MM.1S (cell line): Measurements from ENCODE around the gene COPZ1.

Experiments
- DNase-seq: peaks from one replicate; pipeline ENCODE4 v3.0.0-alpha.2; 2015
- H2AFZ ChIP-seq: fragments of 300-600 bp; sonication (generic); 2 replicates; pipeline ENCODE4 v1.6.0; 2016; ENCODE audit warnings: antibody characterized with exemption, low read length
- H3F3A ChIP-seq: fragments of 300-600 bp; sonication (generic); 2 replicates; pipeline ENCODE4 v1.6.1; 2016; ENCODE audit warnings: mild to moderate bottlenecking, antibody characterized with exemption, low read length, moderate library complexity, mixed read lengths; ENCODE audit not compliant: insufficient read depth
- H3K27ac ChIP-seq: fragments of 300-600 bp; sonication (generic); 2 replicates; pipeline ENCODE4 v1.5.1; 2016; ENCODE audit warnings: mild to moderate bottlenecking, low read length
- H3K27me3 ChIP-seq: fragments of 300-600 bp; sonication (generic); replicated peaks from 2 replicates; pipeline ENCODE4 v1.6.0; 2016; ENCODE audit warnings: low read length; ENCODE audit not compliant: insufficient read depth
- H3K36me3 ChIP-seq: fragments of 300-600 bp; sonication (generic); replicated peaks from 2 replicates; pipeline ENCODE4 v1.6.1; 2016; ENCODE audit warnings: mild to moderate bottlenecking, low read length, mixed read lengths; ENCODE audit not compliant: insufficient read depth
- H3K4me1 ChIP-seq: fragments of 300-600 bp; sonication (generic); 2 replicates; pipeline ENCODE4 v1.6.1; 2016; ENCODE audit warnings: low read length, mixed read lengths
- H3K4me2 ChIP-seq: fragments of 300-600 bp; sonication (generic); 2 replicates; pipeline ENCODE4 v1.6.0; 2016; ENCODE audit warnings: low read depth, low read length
- H3K4me3 ChIP-seq: fragments of 300-600 bp; sonication (generic); 2 replicates; pipeline ENCODE4 v1.5.1; 2016; ENCODE audit warnings: low read length, mixed read lengths
- H3K79me2 ChIP-seq: fragments of 300-600 bp; sonication (generic); 2 replicates; pipeline ENCODE4 v1.6.1; 2016; ENCODE audit warnings: mixed run types, low read length, mixed read lengths
- H3K9ac ChIP-seq: fragments of 300-600 bp; sonication (generic); 2 replicates; pipeline ENCODE4 v1.6.1; 2016; ENCODE audit warnings: low read length, mixed read lengths
- H3K9me2 ChIP-seq: fragments of 300-600 bp; sonication (generic); replicated peaks from 2 replicates; pipeline ENCODE4 v1.6.1; 2016; ENCODE audit warnings: mild to moderate bottlenecking, low read length, mixed read lengths; ENCODE audit not compliant: insufficient read depth
- H3K9me3 ChIP-seq: fragments of 300-600 bp; sonication (generic); replicated peaks from 2 replicates; pipeline ENCODE4 v1.6.1; 2016; ENCODE audit warnings: mild to moderate bottlenecking, low read length, mixed read lengths; ENCODE audit not compliant: insufficient read depth
- H4K20me1 ChIP-seq: fragments of 300-600 bp; sonication (generic); 2 replicates; pipeline ENCODE4 v1.6.1; 2016; ENCODE audit warnings: mild to moderate bottlenecking, low read length, moderate library complexity, mixed read lengths; ENCODE audit not compliant: insufficient read depth
- EZH2 ChIP-seq: fragments of 300-600 bp; sonication (generic); optimal IDR thresholded peaks from 2 replicates; pipeline ENCODE3; 2017; ENCODE audit warnings: low read depth, mild to moderate bottlenecking, antibody characterized with exemption, low read length, mixed read lengths
- EZH2phosphoT487 ChIP-seq: fragments of 300-600 bp; sonication (generic); IDR thresholded peaks from 2 replicates; pipeline ENCODE4 v1.6.1; 2018; ENCODE audit warnings: antibody characterized with exemption, low read length
- TF ChIP-seq, protein P1 (sequence below): fragments of 300-600 bp; sonication (generic); IDR thresholded peaks from 2 replicates; pipeline ENCODE4 v1.5.1; 2016; ENCODE audit warnings: antibody characterized with exemption, low read length, mixed read lengths

COPZ1 gene

DNA sequence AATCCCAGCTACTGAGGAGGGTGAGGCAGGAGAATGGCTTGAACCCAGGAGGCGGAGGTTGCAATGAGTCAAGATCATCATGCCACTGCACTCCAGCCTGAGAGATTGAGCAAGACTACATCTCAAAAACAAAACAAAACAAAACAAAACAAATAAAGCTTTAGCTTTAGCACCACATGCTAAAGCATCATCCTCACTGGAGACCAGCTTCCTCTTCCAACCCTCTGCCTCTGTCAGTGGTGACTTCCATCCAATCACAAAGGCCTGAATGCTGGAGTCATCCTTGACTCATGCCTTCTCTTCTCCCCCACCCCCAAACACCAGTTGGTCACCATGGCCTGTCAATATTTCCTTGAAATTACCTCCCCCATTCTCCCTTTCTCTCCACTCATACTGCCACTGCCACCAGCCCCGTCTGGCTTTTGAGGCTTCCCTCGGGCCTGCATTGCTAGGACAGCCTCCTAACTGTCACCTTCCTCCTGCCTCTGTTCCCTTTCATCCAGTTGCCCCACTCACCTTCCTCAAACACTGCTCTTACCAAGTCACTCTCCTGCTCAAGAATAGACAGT, 58.2 kb downstream of the COPZ1 start:
- Histone ChIP-seq H3K27me3 (peaks cover 6% of the 10 kb centered on the region), H3K4me2 (no peak overlapping the region), H2AFZ (no peak overlapping the region), H3K79me2 (no peaks in the 10 kb centered on the region), H4K20me1 (no peaks in the 10 kb centered on the region), H3F3A (peaks cover 5% of the 10 kb centered on the region), H3K27ac (no peak overlapping the region), H3K9me2 (no peaks in the 10 kb centered on the region), H3K9ac (no peak overlapping the region), H3K4me3 (no peak overlapping the region), H3K36me3 (no peaks in the 10 kb centered on the region), H3K4me1 (peaks cover 19% of the 10 kb centered on the region), H3K9me3 (no peaks in the 10 kb centered on the region)
- no peak for DNase-seq
- TF ChIP-seq, protein P1, sequence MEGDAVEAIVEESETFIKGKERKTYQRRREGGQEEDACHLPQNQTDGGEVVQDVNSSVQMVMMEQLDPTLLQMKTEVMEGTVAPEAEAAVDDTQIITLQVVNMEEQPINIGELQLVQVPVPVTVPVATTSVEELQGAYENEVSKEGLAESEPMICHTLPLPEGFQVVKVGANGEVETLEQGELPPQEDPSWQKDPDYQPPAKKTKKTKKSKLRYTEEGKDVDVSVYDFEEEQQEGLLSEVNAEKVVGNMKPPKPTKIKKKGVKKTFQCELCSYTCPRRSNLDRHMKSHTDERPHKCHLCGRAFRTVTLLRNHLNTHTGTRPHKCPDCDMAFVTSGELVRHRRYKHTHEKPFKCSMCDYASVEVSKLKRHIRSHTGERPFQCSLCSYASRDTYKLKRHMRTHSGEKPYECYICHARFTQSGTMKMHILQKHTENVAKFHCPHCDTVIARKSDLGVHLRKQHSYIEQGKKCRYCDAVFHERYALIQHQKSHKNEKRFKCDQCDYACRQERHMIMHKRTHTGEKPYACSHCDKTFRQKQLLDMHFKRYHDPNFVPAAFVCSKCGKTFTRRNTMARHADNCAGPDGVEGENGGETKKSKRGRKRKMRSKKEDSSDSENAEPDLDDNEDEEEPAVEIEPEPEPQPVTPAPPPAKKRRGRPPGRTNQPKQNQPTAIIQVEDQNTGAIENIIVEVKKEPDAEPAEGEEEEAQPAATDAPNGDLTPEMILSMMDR, result no peak
- TF ChIP-seq EZH2phosphoT487 (no peak), EZH2 (no peak)

DNA sequence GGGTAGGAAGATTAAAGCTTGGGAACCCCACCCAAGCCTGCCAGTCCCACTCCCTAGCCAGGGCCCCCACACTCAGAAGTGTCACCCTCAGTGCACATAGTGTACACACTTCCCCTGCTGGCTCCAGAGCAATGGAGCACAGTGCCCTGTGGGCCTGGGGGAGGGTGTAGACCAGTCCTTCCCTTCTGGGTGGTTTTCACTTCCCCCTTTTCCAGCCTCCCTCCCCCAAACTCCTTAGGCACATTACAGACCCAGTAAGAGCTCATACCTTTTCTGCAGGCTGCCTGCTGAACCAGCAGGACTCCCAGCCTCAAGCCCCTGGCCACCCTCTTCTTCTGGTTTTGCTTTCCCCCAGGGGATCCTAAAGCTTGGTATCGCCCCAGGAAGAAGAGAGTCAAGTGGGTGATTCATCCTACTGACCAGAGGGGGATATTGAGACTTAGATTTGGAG, 59.7 kb downstream of the COPZ1 start, which contains the start of gene ZNF385A:
Gene ZNF385A, minus strand, starts transcription at position 143 of the 451 bp plus-strand sequence. CDS start 219 bp downstream, outside the sequence.
- H4K20me1 ChIP-seq, result no peaks in the 10 kb centered on the region
- no peak within 1 kb of the TSS for H3K4me3 ChIP-seq
- no peaks in the 10 kb centered on the region for H3K9me3 ChIP-seq
- no peak within 1 kb of the TSS for H3K27ac ChIP-seq
- H3K4me2 ChIP-seq, result peak within 1 kb of the TSS; percentile 14; the same call in 1 of the 2 replicates
- no peaks in the 10 kb centered on the region for H3F3A ChIP-seq
- DNase-seq, result no peak
- no peak within 1 kb of the TSS for H2AFZ ChIP-seq
- H3K36me3 ChIP-seq, result no peaks in the 10 kb centered on the region
- peaks cover 17% of the 10 kb centered on the region for H3K4me1 ChIP-seq
- no peak for TF ChIP-seq EZH2
- TF ChIP-seq, protein P1, result no peak
- no peak for TF ChIP-seq EZH2phosphoT487
- H3K9ac ChIP-seq, result no peak within 1 kb of the TSS
- H3K9me2 ChIP-seq, result no peaks in the 10 kb centered on the region
- no peaks in the 10 kb centered on the region for H3K79me2 ChIP-seq
- H3K27me3 ChIP-seq, result no peaks in the 10 kb centered on the region

DNA sequence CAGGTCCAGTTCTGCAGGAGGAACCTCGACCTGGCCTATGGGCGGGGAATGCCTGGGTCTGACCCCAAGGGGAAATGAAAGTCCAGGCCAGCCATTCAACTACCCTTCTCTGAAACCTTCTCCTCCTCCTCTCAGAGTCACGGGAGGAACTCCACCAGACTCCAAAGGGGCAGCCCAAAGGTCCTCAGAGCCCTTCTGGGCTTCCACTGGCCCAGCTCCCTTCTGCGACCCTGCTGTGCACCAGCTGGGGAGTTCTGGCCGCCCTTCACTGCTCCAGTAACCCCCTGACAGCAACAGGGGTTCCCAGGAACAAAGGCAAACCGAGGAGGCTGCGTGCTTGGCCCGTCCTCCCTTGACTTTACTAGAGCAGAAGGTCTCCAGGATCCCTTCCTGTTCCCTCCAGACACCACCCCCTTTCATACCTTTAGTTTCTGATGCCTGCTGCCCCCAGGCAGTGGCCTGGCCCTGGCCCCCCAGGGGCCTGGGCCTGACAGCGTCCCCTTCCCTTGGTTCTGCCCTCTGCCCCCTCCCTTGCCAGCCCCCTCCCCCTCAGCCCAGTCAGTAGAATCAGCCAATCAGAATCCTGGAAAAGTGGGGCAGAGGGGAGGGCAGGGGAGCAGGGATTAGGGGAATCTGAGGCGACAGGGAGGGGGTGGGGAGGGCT, 60.5 kb downstream of the COPZ1 start:
- no peak overlapping the region for H3K9ac ChIP-seq
- H3K27ac ChIP-seq, result no peak overlapping the region
- H3F3A ChIP-seq, result no peaks in the 10 kb centered on the region
- H3K27me3 ChIP-seq, result no peaks in the 10 kb centered on the region
- no peaks in the 10 kb centered on the region for H3K36me3 ChIP-seq
- H3K4me3 ChIP-seq, result no peak overlapping the region
- no peaks in the 10 kb centered on the region for H3K9me2 ChIP-seq
- H3K4me1 ChIP-seq, result peaks cover 17% of the 10 kb centered on the region
- no peak for TF ChIP-seq EZH2
- TF ChIP-seq, protein P1, result no peak
- no peak for TF ChIP-seq EZH2phosphoT487
- no peak overlapping the region for H2AFZ ChIP-seq
- DNase-seq, result no peak
- no peaks in the 10 kb centered on the region for H3K79me2 ChIP-seq
- H3K4me2 ChIP-seq, result peak overlapping the region; percentile 14; the same call in 1 of the 2 replicates
- no peaks in the 10 kb centered on the region for H3K9me3 ChIP-seq
- no peaks in the 10 kb centered on the region for H4K20me1 ChIP-seq
